Fibroblast of lung (primary cell): ENCODE results near the gene ANKRD6.

Experiments
- EZH2 ChIP-seq: IDR thresholded peaks from 2 replicates; pipeline ENCODE4 v1.5.1; 2012; ENCODE audit warnings: low read length, control low read depth, mild to moderate bottlenecking; ENCODE audit errors: missing control alignments
- TF ChIP-seq, protein P1 (sequence below), 2 donors: IDR thresholded peaks in 1 of 2; conservative IDR thresholded peaks in 1 of 2; 1 replicate in 1 of 2; 2 replicates in 1 of 2; pipeline ENCODE4 v1.5.1; 2011 to 2012; ENCODE audit warnings: low read length in 2 of 2, control low read depth in 1 of 2, inconsistent platforms in 1 of 2, low read depth in 1 of 2, mild to moderate bottlenecking in 1 of 2

GRCh38 chr6:89536231-89536630, 103.3 kb downstream of the ANKRD6 start:
- TF ChIP-seq, protein P1, sequence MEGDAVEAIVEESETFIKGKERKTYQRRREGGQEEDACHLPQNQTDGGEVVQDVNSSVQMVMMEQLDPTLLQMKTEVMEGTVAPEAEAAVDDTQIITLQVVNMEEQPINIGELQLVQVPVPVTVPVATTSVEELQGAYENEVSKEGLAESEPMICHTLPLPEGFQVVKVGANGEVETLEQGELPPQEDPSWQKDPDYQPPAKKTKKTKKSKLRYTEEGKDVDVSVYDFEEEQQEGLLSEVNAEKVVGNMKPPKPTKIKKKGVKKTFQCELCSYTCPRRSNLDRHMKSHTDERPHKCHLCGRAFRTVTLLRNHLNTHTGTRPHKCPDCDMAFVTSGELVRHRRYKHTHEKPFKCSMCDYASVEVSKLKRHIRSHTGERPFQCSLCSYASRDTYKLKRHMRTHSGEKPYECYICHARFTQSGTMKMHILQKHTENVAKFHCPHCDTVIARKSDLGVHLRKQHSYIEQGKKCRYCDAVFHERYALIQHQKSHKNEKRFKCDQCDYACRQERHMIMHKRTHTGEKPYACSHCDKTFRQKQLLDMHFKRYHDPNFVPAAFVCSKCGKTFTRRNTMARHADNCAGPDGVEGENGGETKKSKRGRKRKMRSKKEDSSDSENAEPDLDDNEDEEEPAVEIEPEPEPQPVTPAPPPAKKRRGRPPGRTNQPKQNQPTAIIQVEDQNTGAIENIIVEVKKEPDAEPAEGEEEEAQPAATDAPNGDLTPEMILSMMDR (conservative IDR thresholded peaks at IDR 0.05 in 1 of 2, IDR thresholded peaks at IDR 0.05 in 1 of 2; ENCODE audit: low read depth in 1 of 2, low read length in 2 of 2) = no peak
- TF ChIP-seq EZH2 = no peak
